Measurements from ENCODE around the gene MRPL55. TPM values are rescaled to one million over a fixed set of nuclear protein-coding genes. Genes with fewer than 3 reads are reported as not detected.

MRPL55 gene
- total RNA-seq, 1 donor from 2014 or later, result 39.7 TPM

GRCh38 chr1:228079601-228080263, 29.4 kb downstream of the MRPL55 start:
- intact Hi-C loops (cut with DNase I), result loop anchor here (5.0 kb wide), 2 partner anchors 342 to 378 kb away; partner anchors contain the start of genes JMJD4 and SNAP47
- DNase-seq (ENCODE audit: low spot score), result peak; percentile 53

- DNase-seq (ENCODE audit: low spot score), result no peak
- intact Hi-C loops (cut with DNase I), result no loop called here
These were observed 30.1 kb downstream of the MRPL55 start for GRCh38 chr1:228079013-228079412.

GRCh38 chr1:228077565-228078330, 31.4 kb downstream of the MRPL55 start:
- intact Hi-C loops (cut with DNase I), result no loop called here
- no peak for DNase-seq (ENCODE audit: low spot score)

GRCh38 chr1:228076796-228077430, 32.2 kb downstream of the MRPL55 start:
- peak; percentile 63 for DNase-seq (ENCODE audit: low spot score)
- intact Hi-C loops (cut with DNase I), result no loop called here

GRCh38 chr1:228075801-228076271, 33.3 kb downstream of the MRPL55 start:
- intact Hi-C loops (cut with DNase I), result no loop called here
- peak; percentile 68 for DNase-seq (ENCODE audit: low spot score)

GRCh38 chr1:228074954-228075730, 34.0 kb downstream of the MRPL55 start:
- DNase-seq (ENCODE audit: low spot score), result peak; percentile 61
- intact Hi-C loops (cut with DNase I), result loop anchor here (5.0 kb wide), 1 partner anchor 73 kb away; no protein-coding TSS in a partner anchor

- no peak for DNase-seq (ENCODE audit: low spot score)
- intact Hi-C loops (cut with DNase I), result loop anchor here (5.0 kb wide), 1 partner anchor 72 kb away; no protein-coding TSS in a partner anchor
These were observed 35.1 kb downstream of the MRPL55 start for GRCh38 chr1:228073857-228074545.

GRCh38 chr1:228073061-228073856, 35.8 kb downstream of the MRPL55 start:
- intact Hi-C loops (cut with DNase I), result loop anchor here (5.0 kb wide), 1 partner anchor 71 kb away; no protein-coding TSS in a partner anchor
- no peak for DNase-seq (ENCODE audit: low spot score)

- no peak for DNase-seq (ENCODE audit: low spot score)
- intact Hi-C loops (cut with DNase I), result loop anchor here (5.0 kb wide), 1 partner anchor 70 kb away; no protein-coding TSS in a partner anchor
These were observed 36.4 kb downstream of the MRPL55 start for GRCh38 chr1:228072658-228073043.

GRCh38 chr1:228071839-228072657, 37.1 kb downstream of the MRPL55 start:
- DNase-seq (ENCODE audit: low spot score), result no peak
- intact Hi-C loops (cut with DNase I), result loop anchor here (5.0 kb wide), 1 partner anchor 70 kb away; no protein-coding TSS in a partner anchor

GRCh38 chr1:228070851-228071250, 38.2 kb downstream of the MRPL55 start:
- DNase-seq (ENCODE audit: low spot score), result no peak

GRCh38 chr1:228070173-228070572, 38.9 kb downstream of the MRPL55 start:
- DNase-seq (ENCODE audit: low spot score), result no peak
- intact Hi-C loops (cut with DNase I), result loop anchor here (5.0 kb wide), 1 partner anchor 68 kb away; no protein-coding TSS in a partner anchor

More at GRCh38 chr1:228070851-228071250, 38.2 kb downstream of the MRPL55 start:
- intact Hi-C loops (cut with DNase I), result loop anchor here (5.0 kb wide), 1 partner anchor 69 kb away; no protein-coding TSS in a partner anchor

- intact Hi-C loops (cut with DNase I), result no loop called here
- no peak for DNase-seq (ENCODE audit: low spot score)
These were observed 40.7 kb downstream of the MRPL55 start for GRCh38 chr1:228068359-228068758.

- intact Hi-C loops (cut with DNase I), result no loop called here
- no peak for DNase-seq (ENCODE audit: low spot score)
These were observed 42.0 kb downstream of the MRPL55 start for GRCh38 chr1:228066891-228067654.

- no peak for DNase-seq (ENCODE audit: low spot score)
- intact Hi-C loops (cut with DNase I), result no loop called here
These were observed 42.7 kb downstream of the MRPL55 start for GRCh38 chr1:228066416-228066815.
